ENCODE data around the gene HAUS7.

HAUS7 gene

GRCh38 chrX:153470411-153471363 is at the start of gene HAUS7:
Gene HAUS7, minus strand, starts transcription at chrX:153470576. Its CDS starts 19 bp downstream, at chrX:153470557.
- peak; percentile 90 for DNase-seq (ENCODE audit: low read depth)

GRCh38 chrX:153519569-153520286 is 49.4 kb upstream of the HAUS7 start:
- peak; percentile 73 for DNase-seq (ENCODE audit: low read depth)

GRCh38 chrX:153517946-153518834 is 47.8 kb upstream of the HAUS7 start:
- DNase-seq (ENCODE audit: low read depth) = no peak

GRCh38 chrX:153517423-153517822 is 47.0 kb upstream of the HAUS7 start, which contains the start of gene ATP2B3:
Gene ATP2B3, plus strand, starts transcription at chrX:153517642. Its CDS starts 18,606 bp downstream, at chrX:153536248.
- no peak for DNase-seq (ENCODE audit: low read depth)

GRCh38 chrX:153516073-153516472 is 45.7 kb upstream of the HAUS7 start:
- DNase-seq (ENCODE audit: low read depth) = peak; percentile 37

- DNase-seq (ENCODE audit: low read depth) = no peak
Observed at GRCh38 chrX:153515435-153515834, 45.1 kb upstream of the HAUS7 start.

- peak; percentile 31 for DNase-seq (ENCODE audit: low read depth)
Observed at GRCh38 chrX:153514259-153514658, 43.9 kb upstream of the HAUS7 start.

GRCh38 chrX:153513265-153513664 is 42.9 kb upstream of the HAUS7 start:
- DNase-seq (ENCODE audit: low read depth) = no peak

GRCh38 chrX:153512501-153512893 is 42.1 kb upstream of the HAUS7 start:
- DNase-seq (ENCODE audit: low read depth) = no peak

GRCh38 chrX:153511784-153512500 is 41.6 kb upstream of the HAUS7 start:
- peak; percentile 29 for DNase-seq (ENCODE audit: low read depth)

- DNase-seq (ENCODE audit: low read depth) = no peak
Observed at GRCh38 chrX:153510383-153510782, 40.0 kb upstream of the HAUS7 start.

- no peak for DNase-seq (ENCODE audit: low read depth)
Observed at GRCh38 chrX:153509592-153509991, 39.2 kb upstream of the HAUS7 start.

GRCh38 chrX:153507484-153508178 is 37.3 kb upstream of the HAUS7 start:
- DNase-seq (ENCODE audit: low read depth) = peak; percentile 69

GRCh38 chrX:153505361-153505760 is 35.0 kb upstream of the HAUS7 start:
- DNase-seq (ENCODE audit: low read depth) = no peak

- no peak for DNase-seq (ENCODE audit: low read depth)
Observed at GRCh38 chrX:153504445-153505016, 34.2 kb upstream of the HAUS7 start.

GRCh38 chrX:153502796-153503195 is 32.4 kb upstream of the HAUS7 start:
- no peak for DNase-seq (ENCODE audit: low read depth)

- no peak for DNase-seq (ENCODE audit: low read depth)
Observed at GRCh38 chrX:153502131-153502530, 31.8 kb upstream of the HAUS7 start.

GRCh38 chrX:153501530-153501929 is 31.2 kb upstream of the HAUS7 start:
- DNase-seq (ENCODE audit: low read depth) = no peak

- no peak for DNase-seq (ENCODE audit: low read depth)
Observed at GRCh38 chrX:153500676-153501280, 30.4 kb upstream of the HAUS7 start.

GRCh38 chrX:153499876-153500275 is 29.5 kb upstream of the HAUS7 start:
- no peak for DNase-seq (ENCODE audit: low read depth)
